Retina (tissue), 1 donor: Measurements from ENCODE around the gene GTF2H1.
"Not testable (repeated sequence)": the region's sequence is repeated elsewhere in the genome, so short reads cannot be mapped to it uniquely, and the experiment has no call there.

Source experiments
- DNase-seq: peaks from one replicate; pipeline ENCODE4 v3.0.0-alpha.2; 2016

Gene GTF2H1

DNA sequence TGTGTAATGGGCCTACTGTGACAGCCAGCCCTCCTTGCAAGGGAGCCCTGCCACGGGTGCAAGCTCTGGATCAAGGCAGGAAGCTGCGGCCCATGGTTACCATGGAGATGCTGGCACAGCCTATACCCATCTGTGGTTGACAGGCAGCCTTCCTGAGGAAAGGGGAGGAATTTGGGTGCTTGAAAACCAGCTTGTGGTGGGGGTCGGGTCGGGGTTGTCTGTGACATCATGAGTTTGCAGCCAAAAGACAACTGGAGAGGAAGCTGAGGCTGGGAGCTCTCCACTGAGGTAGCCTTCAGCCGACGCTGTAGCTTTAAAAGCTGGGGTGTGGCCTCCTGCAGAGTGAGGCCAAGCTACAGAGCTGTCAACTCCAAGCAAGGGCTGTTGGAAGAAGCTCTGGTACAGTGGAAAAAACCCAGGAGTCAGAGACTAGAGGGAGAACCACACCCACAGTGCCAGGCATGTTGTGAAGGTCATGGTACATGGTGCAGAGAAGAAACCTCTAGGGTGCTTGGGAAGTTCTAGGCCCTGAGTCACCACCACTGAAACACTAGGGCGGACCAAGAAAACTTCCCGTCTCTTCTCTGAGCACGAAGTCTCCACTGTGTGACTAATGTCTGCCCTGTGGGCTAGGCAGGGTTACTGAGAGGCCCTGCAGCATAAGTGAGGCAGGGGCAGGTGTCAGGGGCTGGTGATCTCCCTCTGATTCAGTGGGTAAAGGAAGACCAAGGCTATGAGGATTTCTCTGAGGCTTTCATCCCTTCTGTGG is 61.2 kb downstream of the GTF2H1 start:
- DNase-seq = peak; percentile 65

- peak; percentile 31 for DNase-seq
Observed at GRCh38 chr11:18384157-18384641, 61.8 kb downstream of the GTF2H1 start.

GRCh38 chr11:18390088-18390487 is 67.7 kb downstream of the GTF2H1 start:
- no peak for DNase-seq

DNA sequence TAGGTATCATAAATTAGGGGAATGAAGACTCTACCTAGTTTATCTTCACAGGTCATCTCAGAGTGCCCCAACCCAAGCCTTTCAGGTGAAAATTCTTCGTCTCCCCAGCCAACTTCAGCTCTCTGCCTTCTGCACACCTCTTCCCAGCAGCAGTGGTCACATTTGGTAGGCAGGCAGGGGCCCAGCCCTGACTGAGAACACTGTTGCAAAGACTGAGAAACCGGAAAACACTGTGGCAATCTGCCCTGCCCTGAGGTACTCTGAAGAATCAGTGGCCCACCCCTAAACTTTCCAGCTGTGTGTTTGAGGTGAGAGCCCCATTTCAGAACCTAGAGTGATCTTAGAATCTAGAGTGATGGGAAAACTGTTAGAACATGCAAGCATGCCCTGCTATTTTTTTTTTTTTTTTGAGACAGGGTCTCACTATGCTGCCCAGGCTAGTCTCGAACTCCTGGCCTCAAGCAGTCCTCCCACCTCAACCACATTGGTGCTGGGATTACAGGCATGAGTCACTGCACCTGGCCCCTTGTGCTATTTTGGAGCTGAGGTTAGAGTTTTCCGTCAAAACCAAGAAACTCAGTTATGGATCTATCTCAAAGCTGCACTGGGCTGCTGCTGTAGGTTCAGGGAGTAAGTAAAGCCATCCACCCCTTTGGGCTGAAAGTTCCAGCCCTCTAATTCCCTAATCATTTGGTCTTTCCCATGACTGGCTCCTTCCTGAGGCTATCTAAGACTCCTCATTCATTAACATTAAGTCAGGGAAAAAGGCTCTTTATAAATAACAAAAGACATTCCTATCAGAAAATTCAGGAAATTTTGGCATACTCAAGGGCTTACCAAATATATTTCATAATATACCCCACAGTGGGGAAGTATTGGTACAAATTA is 70.3 kb downstream of the GTF2H1 start:
- DNase-seq = no peak

- DNase-seq = no peak
Observed at GRCh38 chr11:18393581-18394274, 71.4 kb downstream of the GTF2H1 start.

DNA sequence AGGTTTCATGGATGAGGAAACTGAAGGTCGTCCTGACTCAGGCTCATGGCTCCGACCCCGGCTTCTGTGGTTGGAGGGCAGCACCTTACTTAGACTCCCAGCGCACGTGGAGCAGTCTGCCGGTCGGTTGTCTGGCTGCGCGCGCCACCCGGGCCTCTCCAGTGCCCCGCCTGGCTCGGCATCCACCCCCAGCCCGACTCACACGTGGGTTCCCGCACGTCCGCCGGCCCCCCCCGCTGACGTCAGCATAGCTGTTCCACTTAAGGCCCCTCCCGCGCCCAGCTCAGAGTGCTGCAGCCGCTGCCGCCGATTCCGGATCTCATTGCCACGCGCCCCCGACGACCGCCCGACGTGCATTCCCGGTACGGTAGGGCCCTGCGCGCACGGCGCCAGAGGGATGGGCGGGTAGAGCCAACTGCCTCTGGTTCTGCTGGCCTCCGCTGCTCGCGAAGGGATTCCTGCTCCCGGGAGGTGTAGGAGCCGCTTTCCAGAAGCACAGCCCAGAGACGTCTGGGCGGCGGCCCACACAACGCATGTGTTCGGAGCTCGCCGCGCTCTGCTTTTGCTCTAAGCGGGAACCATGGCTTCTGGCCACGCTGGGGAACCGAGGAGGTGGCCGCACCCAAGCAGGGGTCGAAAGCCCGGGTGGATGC is 72.0 kb downstream of the GTF2H1 start, which contains the start of gene LDHA:
LDHA (plus strand) TSS at position 289 of the 653 bp plus-strand sequence. CDS start 2,280 bp downstream, outside the sequence.
- DNase-seq = peak; percentile 92

DNA sequence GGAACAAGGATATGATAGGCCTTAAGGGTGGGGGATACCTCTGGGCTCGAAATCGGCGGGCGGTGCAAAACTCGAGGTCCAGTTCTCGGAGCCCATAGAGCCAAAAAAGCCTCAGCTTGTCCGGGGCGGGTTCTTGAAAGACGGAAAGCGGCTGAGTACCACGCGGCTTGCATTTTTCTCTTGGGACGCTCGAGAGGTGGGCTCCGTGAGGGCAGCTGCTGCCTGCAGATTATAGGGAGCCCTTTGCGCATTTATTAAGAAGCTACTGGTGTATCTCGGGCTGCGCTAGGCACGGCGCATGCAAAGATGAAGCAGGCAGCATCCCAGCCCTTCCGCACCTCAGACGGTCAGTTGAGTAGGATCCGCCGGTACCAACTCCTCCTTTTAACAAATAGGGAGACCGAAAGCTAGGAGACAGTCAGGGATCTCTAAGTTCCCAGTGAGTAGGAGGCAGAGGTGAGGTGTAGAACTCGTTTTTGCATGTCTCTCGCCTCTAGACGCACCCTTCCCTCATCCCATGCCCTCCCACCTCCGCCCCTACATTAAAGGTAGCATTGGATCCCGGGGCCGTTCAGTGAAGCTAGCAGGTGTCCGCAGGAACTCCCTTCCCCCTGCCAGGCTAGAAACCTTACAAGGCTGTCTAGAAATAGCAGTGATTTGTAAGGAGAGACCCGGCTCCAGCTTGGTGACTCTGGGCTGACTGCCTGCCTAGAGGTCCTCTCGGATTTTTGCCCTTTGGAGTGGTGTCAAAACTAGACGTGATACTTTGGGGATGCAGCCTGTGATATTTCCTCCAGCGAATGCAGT is 72.8 kb downstream of the GTF2H1 start:
- DNase-seq = no peak

DNA sequence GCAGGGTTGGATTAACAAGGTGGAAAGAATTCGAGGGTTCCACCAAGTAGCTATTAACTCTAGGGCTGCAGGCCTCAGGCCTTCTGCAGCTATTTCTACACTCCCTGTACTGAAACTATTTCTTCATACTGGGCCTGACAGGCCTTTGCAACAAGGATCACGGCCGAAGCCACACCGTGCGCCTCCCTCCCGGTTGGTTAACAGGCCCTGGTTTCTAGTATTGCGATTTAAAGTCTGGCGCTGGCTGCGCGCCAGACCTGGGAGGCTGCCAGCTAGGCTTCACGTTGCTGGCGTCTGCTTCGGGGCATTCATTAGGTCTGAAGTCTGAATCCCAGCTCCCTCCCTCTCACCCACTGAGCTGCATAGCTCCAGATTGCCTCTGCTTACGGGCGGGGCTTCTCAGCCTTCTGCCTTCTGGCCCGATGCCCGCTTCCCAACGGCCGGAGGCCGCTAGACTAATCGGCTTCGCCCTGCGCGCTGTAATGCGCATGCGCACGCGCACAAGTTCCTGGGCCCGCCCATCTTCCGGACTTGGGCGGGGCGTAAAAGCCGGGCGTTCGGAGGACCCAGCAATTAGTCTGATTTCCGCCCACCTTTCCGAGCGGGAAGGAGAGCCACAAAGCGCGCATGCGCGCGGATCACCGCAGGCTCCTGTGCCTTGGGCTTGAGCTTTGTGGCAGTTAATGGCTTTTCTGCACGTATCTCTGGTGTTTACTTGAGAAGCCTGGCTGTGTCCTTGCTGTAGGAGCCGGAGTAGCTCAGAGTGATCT is 73.6 kb downstream of the GTF2H1 start:
- peak; percentile 97 for DNase-seq

GRCh38 chr11:18397921-18398320 is 75.6 kb downstream of the GTF2H1 start:
- no peak for DNase-seq

GRCh38 chr11:18401077-18401476 is 78.7 kb downstream of the GTF2H1 start:
- DNase-seq = not testable (repeated sequence)

DNA sequence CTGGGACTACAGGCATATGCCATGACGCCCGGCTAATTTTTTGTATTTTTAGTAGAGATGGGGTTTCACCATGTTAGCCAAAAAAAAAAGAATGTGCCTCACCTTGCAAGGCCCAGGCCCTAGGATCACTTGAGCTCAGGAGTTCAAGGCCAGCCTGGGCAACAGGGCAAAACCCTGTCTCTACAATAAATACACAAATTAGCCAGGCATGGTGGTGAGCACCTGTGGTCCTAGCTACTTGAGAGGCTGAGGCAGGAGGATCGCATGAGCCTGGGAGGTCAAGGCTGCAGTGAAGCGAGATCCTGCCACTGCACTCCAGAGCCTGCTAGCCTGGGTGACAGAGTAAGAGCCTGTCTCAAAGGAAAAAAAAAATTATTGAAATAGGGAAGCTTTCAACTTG is 81.7 kb downstream of the GTF2H1 start:
- no peak for DNase-seq

GRCh38 chr11:18407400-18407799 is 85.0 kb downstream of the GTF2H1 start:
- not testable (repeated sequence) for DNase-seq

- DNase-seq = no peak
Observed at GRCh38 chr11:18408558-18409291, 86.4 kb downstream of the GTF2H1 start.

DNA sequence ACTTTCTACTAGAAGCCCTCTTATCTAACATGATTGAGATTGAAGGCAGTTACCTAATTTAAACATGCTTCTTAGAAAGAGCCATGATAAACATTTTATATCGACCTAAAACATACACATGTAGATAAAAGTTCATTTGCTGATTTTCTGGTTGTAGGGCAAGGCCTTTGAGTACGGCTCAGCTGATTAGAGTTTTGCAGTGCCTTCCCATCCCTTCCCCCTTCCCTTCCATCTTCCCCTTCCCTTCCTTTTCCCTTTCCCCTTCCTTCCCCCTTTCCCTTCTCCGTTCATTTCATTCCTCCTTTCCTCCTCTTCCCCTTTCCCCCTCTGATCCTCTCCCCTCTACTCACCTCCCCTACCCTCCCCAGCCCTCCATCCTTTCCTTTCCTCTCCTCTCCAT is 94.1 kb downstream of the GTF2H1 start:
- no peak for DNase-seq
